ENCODE measurements around the gene PELI3. TPM values are rescaled to one million over a fixed set of nuclear protein-coding genes. Genes with fewer than 3 reads are reported as not detected.

Gene PELI3
- total RNA-seq, 1 experiment from 2014 or later: 22.9 TPM

DNA sequence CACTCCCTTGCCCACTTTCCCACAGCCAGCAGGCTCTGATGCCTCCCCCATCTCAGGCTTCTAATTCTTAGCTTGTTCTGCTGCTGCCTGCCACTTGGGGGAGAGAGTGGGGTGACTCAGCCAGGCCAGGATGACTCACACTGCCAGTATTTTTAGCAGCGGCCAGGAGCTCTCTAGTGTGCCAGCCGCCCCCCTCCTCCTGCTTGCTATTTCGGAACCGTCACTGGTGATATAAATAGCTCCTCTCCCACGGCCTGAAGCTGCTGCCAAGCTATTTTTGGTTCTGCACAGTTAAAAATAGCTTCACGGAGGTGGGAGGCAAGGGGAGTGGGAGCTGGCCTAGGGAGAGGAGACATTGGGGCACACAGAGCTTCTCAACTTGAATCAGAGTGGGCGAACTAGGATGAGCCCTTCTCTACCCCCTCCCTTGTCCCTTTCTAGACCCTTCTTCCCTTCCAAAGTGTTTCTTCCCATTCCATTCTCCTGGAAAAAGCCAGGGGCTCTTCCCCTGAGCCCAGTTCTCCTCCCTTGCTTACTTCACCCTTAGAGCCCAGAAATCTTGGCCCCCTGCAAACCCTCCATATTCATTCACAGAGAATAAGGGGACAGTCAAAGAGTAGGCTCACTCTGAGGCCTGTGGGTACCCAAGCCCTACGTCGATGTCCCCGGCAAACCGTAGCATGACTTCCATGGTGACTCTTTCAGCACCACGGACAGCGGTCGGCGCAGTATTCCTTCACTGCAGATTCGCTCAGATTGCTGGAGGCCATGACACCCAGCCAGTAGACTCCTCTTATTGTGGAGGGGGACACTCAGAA, 48.3 kb upstream of the PELI3 start:
- ChIA-PET CTCF (interaction anchor here (0.6 to 1.5 kb wide), 8 partner anchors 9 to 329 kb away, joined by 3 to 8 read pairs (median 5); partner anchors contain the start of genes DPP3, MRPL11 and YIF1A), POLR2A (ENCODE audit: unreplicated experiment) (interaction anchor here (0.5 to 0.6 kb wide), 2 partner anchors 162 to 528 kb away, joined by 3 to 5 read pairs; no protein-coding TSS in a partner anchor)
- Histone ChIP-seq H3K27me3 (ENCODE audit: low read length) (peaks cover 40% of the 10 kb centered on the region), H3K79me2 (ENCODE audit: low read length) (no peaks in the 10 kb centered on the region), H4K20me1 (ENCODE audit: low read length) (peaks cover 3% of the 10 kb centered on the region; the same call in 1 of the 2 replicates), H3K9me2 (replicated peaks; ENCODE audit: low read length) (no peaks in the 10 kb centered on the region), H3K4me1 (ENCODE audit: insufficient read depth, low read length) (peaks cover 12% of the 10 kb centered on the region), H3K4me2 (ENCODE audit: low read length) (peak overlapping the region; percentile 26), H3F3A (ENCODE audit: low read length, unreplicated experiment) (no peaks in the 10 kb centered on the region), H3K36me3 (ENCODE audit: low read depth, low read length) (no peaks in the 10 kb centered on the region), H3K9ac (ENCODE audit: low read length) (no peak overlapping the region), H3K4me3 (ENCODE audit: low read length) (no peak overlapping the region), H2AFZ (ENCODE audit: low read length) (no peak overlapping the region), H3K9me3 (ENCODE audit: low read length) (no peaks in the 10 kb centered on the region), H3K27ac (ENCODE audit: low read length) (no peak overlapping the region)
- peak; percentile 90 for DNase-seq
- no TSS peak for BruUV-seq (replicated peaks)
- ATAC-seq: peak; percentile 97
- intact Hi-C loops (cut with micrococcal nuclease): no loop called here
- TF ChIP-seq EZH2 (IDR thresholded peaks at IDR 0.05; ENCODE audit: low read length, unreplicated experiment): no peak
- TF ChIP-seq CTCF (conservative IDR thresholded peaks at IDR 0.05; ENCODE audit: low read depth, low read length): peak; percentile 73

GRCh38 chr11:66418986-66419308, 47.8 kb upstream of the PELI3 start:
- no peaks in the 10 kb centered on the region for H3K36me3 ChIP-seq (ENCODE audit: low read depth, low read length)
- DNase-seq: no peak
- H3K4me3 ChIP-seq (ENCODE audit: low read length): no peak overlapping the region
- no peak overlapping the region for H3K27ac ChIP-seq (ENCODE audit: low read length)
- ChIA-PET POLR2A (ENCODE audit: unreplicated experiment) (no interaction called here), CTCF (no interaction called here)
- no TSS peak for BruUV-seq (replicated peaks)
- H3K79me2 ChIP-seq (ENCODE audit: low read length): no peaks in the 10 kb centered on the region
- TF ChIP-seq EZH2 (IDR thresholded peaks at IDR 0.05; ENCODE audit: low read length, unreplicated experiment) (no peak), CTCF (conservative IDR thresholded peaks at IDR 0.05; ENCODE audit: low read depth, low read length) (no peak), EZH2phosphoT487 (IDR thresholded peaks at IDR 0.05; ENCODE audit: borderline replicate concordance, low read length) (no peak)
- H3K4me2 ChIP-seq (ENCODE audit: low read length): no peak overlapping the region
- intact Hi-C loops (cut with micrococcal nuclease): no loop called here
- peaks cover 3% of the 10 kb centered on the region; the same call in 1 of the 2 replicates for H4K20me1 ChIP-seq (ENCODE audit: low read length)
- H3F3A ChIP-seq (ENCODE audit: low read length, unreplicated experiment): no peaks in the 10 kb centered on the region
- peaks cover 40% of the 10 kb centered on the region for H3K27me3 ChIP-seq (ENCODE audit: low read length)
- no peaks in the 10 kb centered on the region for H3K9me2 ChIP-seq (replicated peaks; ENCODE audit: low read length)
- peaks cover 12% of the 10 kb centered on the region for H3K4me1 ChIP-seq (ENCODE audit: insufficient read depth, low read length)
- H3K9me3 ChIP-seq (ENCODE audit: low read length): no peaks in the 10 kb centered on the region
- no peak overlapping the region for H3K9ac ChIP-seq (ENCODE audit: low read length)
- no peak for ATAC-seq
- no peak overlapping the region for H2AFZ ChIP-seq (ENCODE audit: low read length)

- H3K27me3 ChIP-seq (ENCODE audit: low read length): peaks cover 35% of the 10 kb centered on the region
- H3K9ac ChIP-seq (ENCODE audit: low read length): no peak overlapping the region
- no peaks in the 10 kb centered on the region for H3K9me3 ChIP-seq (ENCODE audit: low read length)
- no peak overlapping the region for H3K4me3 ChIP-seq (ENCODE audit: low read length)
- POLR2A ChIA-PET (ENCODE audit: unreplicated experiment): no interaction called here
- ATAC-seq: no peak
- CTCF ChIA-PET: no interaction called here
- no peaks in the 10 kb centered on the region for H3F3A ChIP-seq (ENCODE audit: low read length, unreplicated experiment)
- intact Hi-C loops (cut with micrococcal nuclease): no loop called here
- TF ChIP-seq CTCF (conservative IDR thresholded peaks at IDR 0.05; ENCODE audit: low read depth, low read length) (no peak), EZH2 (IDR thresholded peaks at IDR 0.05; ENCODE audit: low read length, unreplicated experiment) (no peak), EZH2phosphoT487 (IDR thresholded peaks at IDR 0.05; ENCODE audit: borderline replicate concordance, low read length) (no peak)
- no peaks in the 10 kb centered on the region for H3K79me2 ChIP-seq (ENCODE audit: low read length)
- peaks cover 12% of the 10 kb centered on the region for H3K4me1 ChIP-seq (ENCODE audit: insufficient read depth, low read length)
- H2AFZ ChIP-seq (ENCODE audit: low read length): no peak overlapping the region
- peaks cover 3% of the 10 kb centered on the region; the same call in 1 of the 2 replicates for H4K20me1 ChIP-seq (ENCODE audit: low read length)
- no TSS peak for BruUV-seq (replicated peaks)
- no peak overlapping the region for H3K4me2 ChIP-seq (ENCODE audit: low read length)
- no peaks in the 10 kb centered on the region for H3K36me3 ChIP-seq (ENCODE audit: low read depth, low read length)
- no peaks in the 10 kb centered on the region for H3K9me2 ChIP-seq (replicated peaks; ENCODE audit: low read length)
- no peak overlapping the region for H3K27ac ChIP-seq (ENCODE audit: low read length)
- DNase-seq: no peak
These were observed 46.9 kb upstream of the PELI3 start for GRCh38 chr11:66419825-66420224.
